Nephron (organoid): Measurements from ENCODE around the gene HEPACAM.

ENCODE experiments used
- H3K27ac Mint-ChIP-seq, 3 experiments: 2 replicates each; pipeline ENCODE4 v1.8.0; 2020; ENCODE audit warnings: mixed read lengths in 3 of 3, mild to moderate bottlenecking in 2 of 3, moderate library complexity in 1 of 3
- H3K27me3 Mint-ChIP-seq: 2 replicates; pipeline ENCODE4 v1.8.0; 2021; ENCODE audit warnings: low read depth, mild to moderate bottlenecking, moderate library complexity, mixed read lengths
- H3K36me3 Mint-ChIP-seq: 2 replicates; pipeline ENCODE4 v1.8.0; 2020; ENCODE audit warnings: low read depth, mixed read lengths
- H3K4me1 Mint-ChIP-seq: 2 replicates; pipeline ENCODE4 v1.8.0; 2020; ENCODE audit warnings: mixed read lengths
- H3K4me3 Mint-ChIP-seq, 3 experiments: 2 replicates each; pipeline ENCODE4 v1.8.0; 2020; ENCODE audit warnings: mild to moderate bottlenecking in 3 of 3, mixed read lengths in 3 of 3, moderate library complexity in 2 of 3
- H3K9me3 Mint-ChIP-seq: 2 replicates; pipeline ENCODE4 v1.8.0; 2020; ENCODE audit warnings: mixed read lengths
- TF ChIP-seq, protein P1 (sequence below), 3 experiments: fragments of 200-600 bp; sonication (generic); IDR thresholded peaks; one replicate each; pipeline ENCODE4 v1.5.0; 2021; ENCODE audit warnings: antibody characterized with exemption in 3 of 3; ENCODE audit not compliant: unreplicated experiment in 3 of 3

Gene HEPACAM

DNA sequence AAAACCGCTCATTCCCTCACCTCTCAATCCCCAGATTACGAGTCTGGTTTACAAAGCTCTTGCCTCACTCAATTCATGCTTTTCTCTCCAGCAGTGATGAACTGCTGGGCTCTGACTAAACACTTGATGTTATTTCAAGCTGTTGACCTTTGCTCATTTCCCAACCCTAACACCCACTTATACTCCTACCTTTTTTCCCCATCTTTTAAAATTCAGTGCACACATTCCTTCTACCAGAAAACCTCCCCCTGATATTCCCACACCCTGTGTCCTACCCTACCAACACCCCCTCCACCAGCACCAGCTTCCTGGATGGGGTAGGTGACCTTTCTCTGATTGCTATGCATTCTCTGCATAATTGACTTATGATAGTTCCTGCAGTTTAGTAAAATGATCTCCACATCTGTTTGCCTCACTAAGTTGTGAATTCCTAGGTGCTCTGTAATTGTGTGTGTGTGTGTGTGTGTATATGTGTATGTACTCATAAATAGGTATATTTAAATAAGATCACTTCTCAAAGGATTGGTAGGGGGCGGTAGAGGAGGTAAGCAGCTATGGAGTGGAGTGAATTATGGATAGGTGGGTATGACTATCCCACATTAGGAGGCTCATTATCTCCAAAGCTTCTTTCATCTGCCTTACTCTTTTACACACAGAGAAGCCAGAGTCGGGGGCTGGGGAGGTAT, 842 bp downstream of the HEPACAM start:
- peaks cover 5% of the 10 kb centered on the region for H3K27me3 Mint-ChIP-seq
- no peak overlapping the region for H3K4me3 Mint-ChIP-seq
- no peaks in the 10 kb centered on the region for H3K4me1 Mint-ChIP-seq
- no peaks in the 10 kb centered on the region for H3K36me3 Mint-ChIP-seq
- no peak overlapping the region for H3K27ac Mint-ChIP-seq
- no peaks in the 10 kb centered on the region for H3K9me3 Mint-ChIP-seq
- TF ChIP-seq, protein P1, sequence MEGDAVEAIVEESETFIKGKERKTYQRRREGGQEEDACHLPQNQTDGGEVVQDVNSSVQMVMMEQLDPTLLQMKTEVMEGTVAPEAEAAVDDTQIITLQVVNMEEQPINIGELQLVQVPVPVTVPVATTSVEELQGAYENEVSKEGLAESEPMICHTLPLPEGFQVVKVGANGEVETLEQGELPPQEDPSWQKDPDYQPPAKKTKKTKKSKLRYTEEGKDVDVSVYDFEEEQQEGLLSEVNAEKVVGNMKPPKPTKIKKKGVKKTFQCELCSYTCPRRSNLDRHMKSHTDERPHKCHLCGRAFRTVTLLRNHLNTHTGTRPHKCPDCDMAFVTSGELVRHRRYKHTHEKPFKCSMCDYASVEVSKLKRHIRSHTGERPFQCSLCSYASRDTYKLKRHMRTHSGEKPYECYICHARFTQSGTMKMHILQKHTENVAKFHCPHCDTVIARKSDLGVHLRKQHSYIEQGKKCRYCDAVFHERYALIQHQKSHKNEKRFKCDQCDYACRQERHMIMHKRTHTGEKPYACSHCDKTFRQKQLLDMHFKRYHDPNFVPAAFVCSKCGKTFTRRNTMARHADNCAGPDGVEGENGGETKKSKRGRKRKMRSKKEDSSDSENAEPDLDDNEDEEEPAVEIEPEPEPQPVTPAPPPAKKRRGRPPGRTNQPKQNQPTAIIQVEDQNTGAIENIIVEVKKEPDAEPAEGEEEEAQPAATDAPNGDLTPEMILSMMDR (IDR thresholded peaks at IDR 0.05; ENCODE audit: unreplicated experiment in 3 of 3) = no peak

DNA sequence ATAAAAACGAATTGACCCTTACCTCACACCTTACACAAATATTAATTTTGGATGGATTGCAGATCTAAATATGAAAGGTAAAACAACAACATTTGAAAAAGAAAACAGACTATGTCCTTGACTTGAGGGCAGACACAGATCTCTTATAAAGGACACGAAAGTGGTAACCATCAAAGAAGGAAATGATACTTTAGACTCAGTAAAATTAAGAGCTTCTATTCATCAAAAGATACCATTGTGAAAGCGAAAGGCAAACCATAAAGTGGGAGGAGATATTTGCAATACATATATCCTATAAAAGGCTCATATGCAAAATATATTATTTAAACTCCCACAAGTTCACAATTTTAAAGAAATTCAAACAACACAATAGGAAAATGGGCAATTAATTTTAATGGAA, 5.0 kb downstream of the HEPACAM start:
- Mint-ChIP-seq H3K4me3 (no peak overlapping the region), H3K36me3 (no peaks in the 10 kb centered on the region), H3K27me3 (peaks cover 5% of the 10 kb centered on the region), H3K4me1 (no peaks in the 10 kb centered on the region), H3K9me3 (no peaks in the 10 kb centered on the region), H3K27ac (no peak overlapping the region)
- TF ChIP-seq, protein P1 (IDR thresholded peaks at IDR 0.05; ENCODE audit: unreplicated experiment in 3 of 3) = no peak

DNA sequence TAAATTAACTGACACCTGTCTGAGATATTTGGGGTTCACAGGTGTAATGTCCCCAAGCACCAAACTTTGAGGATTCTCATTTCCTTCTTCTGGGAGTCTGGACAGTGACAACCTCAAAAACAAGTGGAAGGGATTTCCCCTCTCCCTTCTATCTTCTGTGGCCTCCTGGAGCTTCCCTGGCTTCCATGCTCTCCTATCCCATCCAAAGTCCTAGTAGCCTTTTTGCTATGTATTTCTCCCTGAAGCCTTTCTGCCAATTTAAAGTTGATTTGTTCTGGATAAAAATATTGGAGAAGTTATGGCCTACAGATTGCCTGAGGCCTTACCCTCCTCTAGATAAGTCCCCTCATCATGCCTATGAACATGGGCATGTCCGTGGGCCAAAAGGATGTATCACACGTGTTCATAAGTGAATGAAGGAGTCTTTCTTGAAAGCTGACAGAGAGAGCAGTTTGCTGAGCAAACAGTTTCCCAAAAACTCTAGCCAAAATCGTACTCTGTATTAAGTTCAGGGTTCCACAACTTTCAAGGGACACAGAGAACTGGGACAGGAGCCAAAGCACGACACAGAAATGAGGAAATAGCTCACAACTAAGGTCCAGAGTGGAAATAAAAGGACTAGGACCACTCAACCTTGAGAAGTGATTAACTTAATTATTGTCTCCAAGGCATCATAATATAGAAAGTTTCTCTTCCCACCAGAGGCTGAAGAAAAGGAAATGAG, 6.7 kb downstream of the HEPACAM start:
- no peaks in the 10 kb centered on the region for H3K36me3 Mint-ChIP-seq
- H3K4me3 Mint-ChIP-seq = no peak overlapping the region
- peaks cover 7% of the 10 kb centered on the region for H3K27me3 Mint-ChIP-seq
- TF ChIP-seq, protein P1 (IDR thresholded peaks at IDR 0.05; ENCODE audit: unreplicated experiment in 3 of 3) = no peak
- no peaks in the 10 kb centered on the region for H3K9me3 Mint-ChIP-seq
- H3K27ac Mint-ChIP-seq = no peak overlapping the region
- H3K4me1 Mint-ChIP-seq = no peaks in the 10 kb centered on the region

DNA sequence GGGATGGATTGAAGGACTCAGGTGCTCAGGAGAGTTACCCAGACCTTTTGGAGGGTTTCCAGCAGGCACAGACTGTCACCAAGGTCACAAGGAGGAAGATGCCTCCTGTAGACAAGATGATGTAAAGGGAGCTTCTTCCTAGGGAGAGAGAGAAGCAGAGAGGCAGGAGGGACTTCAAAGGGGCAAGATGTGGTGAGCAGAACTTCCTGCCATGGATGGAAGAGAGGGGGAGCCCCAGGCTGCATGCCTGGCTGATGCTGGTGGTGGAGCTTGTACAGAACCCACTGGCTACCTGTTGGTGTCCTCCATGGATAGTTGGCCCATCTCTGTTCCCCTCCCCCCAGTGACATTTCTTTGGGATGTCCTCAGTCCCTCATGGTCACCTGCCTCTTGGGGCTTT, 12.6 kb downstream of the HEPACAM start:
- no peak overlapping the region for H3K27ac Mint-ChIP-seq
- TF ChIP-seq, protein P1 (IDR thresholded peaks at IDR 0.05; ENCODE audit: unreplicated experiment in 3 of 3) = no peak

DNA sequence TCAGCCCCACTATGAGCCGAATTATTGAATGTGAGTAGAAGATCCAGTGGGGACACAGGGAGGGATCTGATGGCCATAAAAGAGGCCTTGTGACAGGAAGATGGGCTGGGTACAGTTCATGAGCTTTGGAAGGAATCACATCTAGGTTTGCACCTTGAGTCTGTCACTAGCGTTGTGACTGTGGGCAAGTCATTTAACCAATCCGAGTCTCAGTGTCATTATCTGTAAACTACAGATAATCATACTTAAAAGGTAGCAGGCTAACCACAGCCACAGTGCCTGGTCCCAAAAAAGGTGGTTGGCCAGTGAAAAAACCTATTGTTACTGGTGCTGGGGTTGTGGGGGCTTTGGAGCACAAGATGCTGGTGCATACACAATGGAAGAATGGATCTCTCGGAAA, 13.0 kb downstream of the HEPACAM start:
- TF ChIP-seq, protein P1 (IDR thresholded peaks at IDR 0.05; ENCODE audit: unreplicated experiment in 3 of 3) = no peak
- Mint-ChIP-seq H3K9me3 (no peaks in the 10 kb centered on the region), H3K4me1 (peaks cover 19% of the 10 kb centered on the region), H3K4me3 (peak overlapping the region in 1 of 3 experiments; percentile 33), H3K27me3 (peaks cover 20% of the 10 kb centered on the region), H3K36me3 (no peaks in the 10 kb centered on the region), H3K27ac (no peak overlapping the region)

More for the DNA sequence above, 12.6 kb downstream of the HEPACAM start:
- Mint-ChIP-seq H3K36me3 (no peaks in the 10 kb centered on the region), H3K4me1 (peaks cover 17% of the 10 kb centered on the region), H3K4me3 (peak overlapping the region in 1 of 3 experiments; percentile 3), H3K9me3 (no peaks in the 10 kb centered on the region), H3K27me3 (peaks cover 20% of the 10 kb centered on the region)
